NK-92 (cell line): ENCODE measurements around the gene UNC5A.

Source experiments
- DNase-seq: peaks from one replicate; lab custom pipeline; 2025; ENCODE audit not compliant: unreplicated experiment; lab: John Stamatoyannopoulos, UW

UNC5A gene

GRCh38 chr5:176781638-176782570 is 28.5 kb upstream of the UNC5A start:
- DNase-seq, result no peak

- DNase-seq, result no peak
Observed at GRCh38 chr5:176784218-176785165, 25.9 kb upstream of the UNC5A start.

- DNase-seq, result no peak
Observed at GRCh38 chr5:176785184-176786145, 24.9 kb upstream of the UNC5A start.

- no peak for DNase-seq
Observed at GRCh38 chr5:176787676-176788075, 22.7 kb upstream of the UNC5A start.

GRCh38 chr5:176788091-176788490 is 22.3 kb upstream of the UNC5A start:
- DNase-seq, result no peak

- no peak for DNase-seq
Observed at GRCh38 chr5:176788941-176789872, 21.2 kb upstream of the UNC5A start.

- no peak for DNase-seq
Observed at GRCh38 chr5:176789873-176790615, 20.3 kb upstream of the UNC5A start.

- no peak for DNase-seq
Observed at GRCh38 chr5:176790941-176791340, 19.4 kb upstream of the UNC5A start.

GRCh38 chr5:176792655-176793342 is 17.6 kb upstream of the UNC5A start:
- DNase-seq, result no peak

GRCh38 chr5:176793343-176793699 is 17.0 kb upstream of the UNC5A start:
- no peak for DNase-seq

- DNase-seq, result no peak
Observed at GRCh38 chr5:176793736-176794135, 16.6 kb upstream of the UNC5A start.

- DNase-seq, result no peak
Observed at GRCh38 chr5:176794509-176794908, 15.8 kb upstream of the UNC5A start.

GRCh38 chr5:176796411-176796810 is 13.9 kb upstream of the UNC5A start:
- DNase-seq, result no peak

GRCh38 chr5:176796970-176797369 is 13.4 kb upstream of the UNC5A start:
- no peak for DNase-seq

- no peak for DNase-seq
Observed at GRCh38 chr5:176797456-176798050, 12.8 kb upstream of the UNC5A start.

GRCh38 chr5:176798086-176798876 is 12.1 kb upstream of the UNC5A start:
- DNase-seq, result no peak

- DNase-seq, result no peak
Observed at GRCh38 chr5:176798949-176799348, 11.4 kb upstream of the UNC5A start.
